Spleen (tissue), 11 donors: ENCODE measurements around the gene DYNC2I2. TPM values are rescaled to one million over a fixed set of nuclear protein-coding genes. Genes with fewer than 3 reads are reported as not detected.

Experiments
- DNase-seq: peaks from one replicate; pipeline ENCODE4 v3.0.0-alpha.2; 2020
- H3K27ac ChIP-seq, 8 donors: fragments of 200-600 bp; sonication (generic) in 7 of 8; 1 replicate in 4 of 8; 2 replicates in 4 of 8; pipeline versions ENCODE4 v1.5.0 to v1.8.0; 2016 to 2021; ENCODE audit warnings: inconsistent platforms in 4 of 8, mild to moderate bottlenecking in 4 of 8, moderate library complexity in 1 of 8
- H3K27me3 ChIP-seq, 7 donors: fragments of 200-600 bp; sonication (generic) in 6 of 7; replicated peaks in 1 of 7; 1 replicate in 4 of 7; 2 replicates in 3 of 7; pipeline versions ENCODE4 v1.5.0 to v1.8.0; 2016 to 2021; ENCODE audit warnings: inconsistent platforms in 3 of 7, mild to moderate bottlenecking in 1 of 7
- H3K36me3 ChIP-seq, 6 donors: fragments of 200-600 bp; sonication (generic) in 5 of 6; 1 replicate in 4 of 6; 2 replicates in 2 of 6; pipeline versions ENCODE4 v1.5.0 to v1.8.0; 2016 to 2021; ENCODE audit warnings: inconsistent platforms in 2 of 6
- H3K4me1 ChIP-seq, 6 donors: fragments of 200-600 bp; sonication (generic) in 5 of 6; 1 replicate in 3 of 6; 2 replicates in 3 of 6; pipeline versions ENCODE4 v1.5.0 to v1.8.0; 2016 to 2021; ENCODE audit warnings: inconsistent platforms in 3 of 6
- H3K4me3 ChIP-seq, 8 donors: fragments of 200-600 bp; sonication (generic) in 7 of 8; 1 replicate in 4 of 8; 2 replicates in 4 of 8; pipeline versions ENCODE4 v1.5.0 to v1.8.0; 2016 to 2021; ENCODE audit warnings: inconsistent platforms in 4 of 8, mild to moderate bottlenecking in 4 of 8, moderate library complexity in 2 of 8
- H3K9me3 ChIP-seq, 8 donors: fragments of 200-600 bp; sonication (generic) in 7 of 8; 1 replicate in 4 of 8; 2 replicates in 4 of 8; pipeline versions ENCODE4 v1.5.0 to v1.8.0; 2016 to 2021; ENCODE audit warnings: inconsistent platforms in 4 of 8
- POLR2A ChIP-seq, 3 donors: fragments of 450-650 bp; IDR thresholded peaks; one replicate each; pipeline ENCODE4 v1.5.1; 2017; ENCODE audit warnings: antibody characterized with exemption in 3 of 3, mild to moderate bottlenecking in 1 of 3
- POLR2AphosphoS5 ChIP-seq, 3 donors: sonication (generic); formaldehyde crosslinking; IDR thresholded peaks; one replicate each; pipeline ENCODE4 v1.5.1; 2017; ENCODE audit warnings: antibody characterized with exemption in 3 of 3
- WGBS, 5 donors: extraction: QIAGEN DNeasy Blood & Tissue Kit in 3 of 5; methylation state at CpG; one replicate each; pipeline versions ENCODE4 v1.1.5 to v1.1.7; 2013 to 2018; 5-methylcytosine and 5-hydroxymethylcytosine counted together
- intact Hi-C: fragments of 100-400 bp; cut with DNase I; formaldehyde crosslinking; loops from one replicate; pipeline ENCODE4 v1.15.0; 2023; ENCODE audit warnings: low total_unique reads
- polyA plus RNA-seq, 3 donors: library from polyadenylated mRNA; stranded (reverse); fragments of 200-250 nt; gene quantifications; one replicate each; pipeline ENCODE4 v1.2.1, GENCODE V29; 2013
- total RNA-seq, 7 donors: library from RNA; depleted of rRNA in 3 of 7; stranded (reverse); fragments of >200 nt in 3 of 7; fragmentation: NEBNext Ultra II Directional in 4 of 7; extraction: Animal tissue kit (Norgen Biotek cat#: 25700) in 4 of 7; gene quantifications; one replicate each; pipeline versions ENCODE4 v1.1.0 to v1.2.1, GENCODE V29; 2016 to 2021
- TF ChIP-seq, protein P1 (sequence below), 11 experiments: fragments of 200-600 bp in 7 of 11; fragments of 450-650 bp in 4 of 11; sonication (generic) in 4 of 11; IDR thresholded peaks in 8 of 11; conservative IDR thresholded peaks in 3 of 11; 1 replicate in 7 of 11; 2 replicates in 4 of 11; pipeline versions ENCODE4 v1.4.0 to v1.8.0; 2016 to 2021; ENCODE audit warnings: antibody characterized with exemption in 11 of 11, inconsistent platforms in 4 of 11, mild to moderate bottlenecking in 1 of 11
- donor health status: healthy with polysubstance abuse.
- donor health status: DM: no; HTN: no; CAD: no; lungs with moderate emphysema.
- donor health status: DM: no; HTN: no; CAD: no.
- donor health status: Bipolar disorder and iron deficiency.
- donor health status: healthy.
- donor health status: DM: no; HTN: no; CAD: no.
- donor health status: DM: yes; HTN: yes; CAD: no.

DYNC2I2 gene
- total and polyA plus RNA-seq, 10 donors = 19.0 to 61.6 (median 29.2) TPM

DNA sequence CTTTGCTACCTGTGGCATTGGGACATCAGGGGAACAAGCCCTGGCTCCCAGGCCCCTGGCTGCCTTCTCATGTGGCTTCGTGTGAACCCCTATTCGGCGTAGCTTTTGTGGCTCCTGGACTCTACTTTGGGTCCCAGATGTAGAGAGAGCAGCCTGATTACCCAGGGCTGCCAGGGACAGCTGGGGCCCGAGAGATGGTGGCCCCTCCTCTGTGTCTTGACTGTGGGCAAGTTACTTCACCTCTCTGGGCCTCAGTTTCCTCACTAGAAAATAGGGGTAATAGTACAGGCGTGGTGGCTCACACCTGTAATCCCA lies 47.7 kb upstream of the DYNC2I2 start:
- H3K36me3 ChIP-seq = peaks cover 0 to 27% (median 0%) of the 10 kb centered on the region in 6 donors
- H3K4me3 ChIP-seq = peak overlapping the region in 2 of 8 donors; percentile 82 to 94
- no peak for DNase-seq
- peaks cover 0 to 5% (median 0%) of the 10 kb centered on the region in 7 donors for H3K27me3 ChIP-seq
- intact Hi-C loops = no loop called here
- H3K9me3 ChIP-seq = no peaks in the 10 kb centered on the region
- WGBS, 5 donors = 74 to 98% (median 84%) methylated on average over 1 to 5 of the region's 5 CpGs
- H3K27ac ChIP-seq = peak overlapping the region in 6 of 8 donors; percentile 55 to 87 (median 82)
- H3K4me1 ChIP-seq = peaks cover 3 to 34% (median 22%) of the 10 kb centered on the region in 6 donors
- TF ChIP-seq, protein P1, sequence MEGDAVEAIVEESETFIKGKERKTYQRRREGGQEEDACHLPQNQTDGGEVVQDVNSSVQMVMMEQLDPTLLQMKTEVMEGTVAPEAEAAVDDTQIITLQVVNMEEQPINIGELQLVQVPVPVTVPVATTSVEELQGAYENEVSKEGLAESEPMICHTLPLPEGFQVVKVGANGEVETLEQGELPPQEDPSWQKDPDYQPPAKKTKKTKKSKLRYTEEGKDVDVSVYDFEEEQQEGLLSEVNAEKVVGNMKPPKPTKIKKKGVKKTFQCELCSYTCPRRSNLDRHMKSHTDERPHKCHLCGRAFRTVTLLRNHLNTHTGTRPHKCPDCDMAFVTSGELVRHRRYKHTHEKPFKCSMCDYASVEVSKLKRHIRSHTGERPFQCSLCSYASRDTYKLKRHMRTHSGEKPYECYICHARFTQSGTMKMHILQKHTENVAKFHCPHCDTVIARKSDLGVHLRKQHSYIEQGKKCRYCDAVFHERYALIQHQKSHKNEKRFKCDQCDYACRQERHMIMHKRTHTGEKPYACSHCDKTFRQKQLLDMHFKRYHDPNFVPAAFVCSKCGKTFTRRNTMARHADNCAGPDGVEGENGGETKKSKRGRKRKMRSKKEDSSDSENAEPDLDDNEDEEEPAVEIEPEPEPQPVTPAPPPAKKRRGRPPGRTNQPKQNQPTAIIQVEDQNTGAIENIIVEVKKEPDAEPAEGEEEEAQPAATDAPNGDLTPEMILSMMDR (IDR thresholded peaks at IDR 0.05 in 8 of 11, conservative IDR thresholded peaks at IDR 0.05 in 3 of 11) = no peak
- TF ChIP-seq POLR2AphosphoS5 (IDR thresholded peaks at IDR 0.05) (no peak), POLR2A (IDR thresholded peaks at IDR 0.05) (no peak)

- WGBS, 5 donors = 52 to 72% (median 65%) methylated on average over 28 to 31 of the region's 31 CpGs
- Histone ChIP-seq H3K4me1 (peaks cover 3 to 34% (median 22%) of the 10 kb centered on the region in 6 donors), H3K27ac (peak overlapping the region; percentile 55 to 87 (median 80)), H3K4me3 (peak overlapping the region in 6 of 8 donors; percentile 54 to 94 (median 78)), H3K27me3 (peaks cover 0 to 5% (median 0%) of the 10 kb centered on the region in 7 donors), H3K36me3 (peaks cover 0 to 27% (median 0%) of the 10 kb centered on the region in 6 donors), H3K9me3 (no peaks in the 10 kb centered on the region)
- TF ChIP-seq POLR2AphosphoS5 (IDR thresholded peaks at IDR 0.05) = peak in 2 of 3 donors; percentile 35 to 55
- TF ChIP-seq, protein P1 (IDR thresholded peaks at IDR 0.05 in 8 of 11, conservative IDR thresholded peaks at IDR 0.05 in 3 of 11) = no peak
- intact Hi-C loops = no loop called here
- DNase-seq = peak; percentile 76
Observed at GRCh38 chr9:128703616-128704355, 47.1 kb upstream of the DYNC2I2 start.

DNA sequence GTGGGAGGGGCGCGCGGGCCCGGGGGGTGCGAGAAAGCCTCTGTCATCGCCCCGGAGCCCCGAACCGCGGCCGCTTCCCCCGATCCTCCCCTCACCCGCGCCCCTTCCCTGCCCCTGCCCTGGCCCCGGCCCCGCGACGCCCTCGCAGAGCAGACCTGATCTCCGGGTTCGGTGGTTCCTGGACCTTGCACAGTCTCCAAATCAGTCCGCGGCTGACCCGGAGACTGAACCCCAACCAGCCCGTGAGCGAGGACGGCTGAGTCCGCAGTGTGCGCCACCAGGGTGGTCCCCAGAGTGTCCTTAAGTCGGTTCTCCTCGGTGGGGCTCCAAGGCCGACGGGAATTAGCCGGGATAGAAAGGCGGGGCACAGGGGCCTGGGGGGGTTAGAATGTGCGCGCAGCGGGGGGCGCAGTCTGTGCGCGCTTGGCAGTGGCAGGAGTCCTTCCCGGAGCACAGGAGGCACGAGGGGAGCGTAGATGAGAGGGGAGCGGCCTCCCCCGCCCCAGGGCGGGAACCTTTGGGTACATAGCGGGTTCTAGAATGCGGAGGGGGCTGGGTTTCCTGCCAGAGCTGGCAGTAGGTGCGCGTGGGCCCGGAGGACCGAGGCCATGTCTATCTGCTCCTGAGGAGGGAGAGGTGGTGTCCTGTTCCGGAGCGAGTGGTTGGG lies 46.4 kb upstream of the DYNC2I2 start:
- WGBS, 5 donors = 5 to 17% (median 6%) methylated on average over 26 to 55 of the region's 55 CpGs
- peak overlapping the region; percentile 55 to 87 (median 80) for H3K27ac ChIP-seq

More for the DNA sequence above, 46.4 kb upstream of the DYNC2I2 start:
- DNase-seq = peak; percentile 82
- peak overlapping the region; percentile 54 to 94 (median 82) for H3K4me3 ChIP-seq
- intact Hi-C loops = no loop called here
- H3K27me3 ChIP-seq = peaks cover 0 to 5% (median 0%) of the 10 kb centered on the region in 7 donors
- no peaks in the 10 kb centered on the region for H3K9me3 ChIP-seq
- H3K4me1 ChIP-seq = peaks cover 3 to 34% (median 22%) of the 10 kb centered on the region in 6 donors
- peaks cover 0 to 27% (median 0%) of the 10 kb centered on the region in 6 donors for H3K36me3 ChIP-seq
- TF ChIP-seq POLR2AphosphoS5 (IDR thresholded peaks at IDR 0.05) (no peak), POLR2A (IDR thresholded peaks at IDR 0.05) (no peak)
- TF ChIP-seq, protein P1 (IDR thresholded peaks at IDR 0.05 in 8 of 11, conservative IDR thresholded peaks at IDR 0.05 in 3 of 11) = no peak
